SK-N-MC (cell line): ENCODE data around the gene TAGLN3.
A peak's percentile ranks its signal among the peaks of the same experiment; 100 is the strongest.

ENCODE experiments used
- DNase-seq: peaks from one replicate; pipeline ENCODE4 v3.0.0-alpha.2; 2011; ENCODE audit warnings: low read depth, low spot score
- H3K27ac ChIP-seq: fragments of 200-600 bp; sonication (generic); 2 replicates; pipeline ENCODE4 v1.5.1; 2016; ENCODE audit warnings: mixed run types
- H3K36me3 ChIP-seq: fragments of 200-600 bp; sonication (generic); 2 replicates; pipeline ENCODE4 v1.6.1; 2017; ENCODE audit warnings: antibody characterized with exemption, low read length, mixed read lengths; ENCODE audit not compliant: insufficient read depth
- H3K4me3 ChIP-seq: fragments of 200-600 bp; sonication (generic); 2 replicates; pipeline ENCODE4 v1.5.1; 2016
- H3K9ac ChIP-seq: fragments of 200-600 bp; sonication (generic); 2 replicates; pipeline ENCODE4 v1.8.0; 2017; ENCODE audit warnings: mixed run types, mixed read lengths; ENCODE audit not compliant: insufficient read length
- H3K9me3 ChIP-seq: fragments of 200-600 bp; sonication (generic); 2 replicates; pipeline ENCODE4 v1.6.1; 2017; ENCODE audit warnings: low read depth, mild to moderate bottlenecking, antibody characterized with exemption, low read length, moderate library complexity, mixed read lengths
- EZH2 ChIP-seq: fragments of 200-600 bp; sonication (generic); IDR thresholded peaks from one replicate; pipeline ENCODE4 v1.6.1; 2017; ENCODE audit warnings: antibody characterized with exemption
- FOXP2 ChIP-seq: optimal IDR thresholded peaks from 2 replicates; pipeline ENCODE3; 2011; ENCODE audit warnings: mild to moderate bottlenecking, moderate library complexity; ENCODE audit not compliant: insufficient read depth; ENCODE audit errors: extremely low read length, control extremely low read depth
- POLR2AphosphoS5 ChIP-seq: IDR thresholded peaks from 2 replicates; pipeline ENCODE4 v1.6.1; 2012; ENCODE audit warnings: mild to moderate bottlenecking, low read depth, low read length, borderline replicate concordance

TAGLN3 gene

GRCh38 chr3:112002096-112002971 is 3.6 kb downstream of the TAGLN3 start:
- no peak for TF ChIP-seq POLR2AphosphoS5
- TF ChIP-seq EZH2: no peak
- no peak for TF ChIP-seq FOXP2
- no peak for DNase-seq
- Histone ChIP-seq H3K27ac (no peak overlapping the region), H3K9me3 (no peaks in the 10 kb centered on the region), H3K4me3 (no peak overlapping the region), H3K36me3 (no peaks in the 10 kb centered on the region), H3K9ac (no peak overlapping the region)

- no peak for TF ChIP-seq FOXP2
- no peak for TF ChIP-seq EZH2
- TF ChIP-seq POLR2AphosphoS5: no peak
- no peak overlapping the region for H3K4me3 ChIP-seq
- no peaks in the 10 kb centered on the region for H3K36me3 ChIP-seq
- H3K9me3 ChIP-seq: no peaks in the 10 kb centered on the region
- no peak overlapping the region for H3K27ac ChIP-seq
- DNase-seq: no peak
- no peak overlapping the region for H3K9ac ChIP-seq
These were observed 4.8 kb downstream of the TAGLN3 start for GRCh38 chr3:112003321-112004080.

- H3K27ac ChIP-seq: no peak overlapping the region
- TF ChIP-seq FOXP2 (no peak), EZH2 (no peak), POLR2AphosphoS5 (no peak)
- no peak for DNase-seq
These were observed 5.5 kb downstream of the TAGLN3 start for GRCh38 chr3:112004187-112004586.

GRCh38 chr3:112004669-112005068 is 5.9 kb downstream of the TAGLN3 start:
- DNase-seq: no peak
- no peak overlapping the region for H3K27ac ChIP-seq
- TF ChIP-seq EZH2 (no peak), POLR2AphosphoS5 (no peak), FOXP2 (no peak)
- H3K9me3 ChIP-seq: no peaks in the 10 kb centered on the region
- H3K9ac ChIP-seq: no peak overlapping the region
- no peak overlapping the region for H3K4me3 ChIP-seq
- H3K36me3 ChIP-seq: no peaks in the 10 kb centered on the region

More at GRCh38 chr3:112004187-112004586, 5.5 kb downstream of the TAGLN3 start:
- no peak overlapping the region for H3K9ac ChIP-seq
- no peak overlapping the region for H3K4me3 ChIP-seq
- H3K36me3 ChIP-seq: no peaks in the 10 kb centered on the region
- no peaks in the 10 kb centered on the region for H3K9me3 ChIP-seq

GRCh38 chr3:112005091-112005672 is 6.5 kb downstream of the TAGLN3 start:
- DNase-seq: no peak
- no peaks in the 10 kb centered on the region for H3K36me3 ChIP-seq
- TF ChIP-seq EZH2: no peak
- no peak for TF ChIP-seq POLR2AphosphoS5
- no peak for TF ChIP-seq FOXP2

GRCh38 chr3:112007633-112008032 is 8.9 kb downstream of the TAGLN3 start:
- no peaks in the 10 kb centered on the region for H3K9me3 ChIP-seq
- H3K36me3 ChIP-seq: no peaks in the 10 kb centered on the region
- no peak for TF ChIP-seq POLR2AphosphoS5
- no peak for TF ChIP-seq EZH2
- no peak for TF ChIP-seq FOXP2

More at GRCh38 chr3:112005091-112005672, 6.5 kb downstream of the TAGLN3 start:
- no peak overlapping the region for H3K4me3 ChIP-seq
- no peak overlapping the region for H3K27ac ChIP-seq
- no peaks in the 10 kb centered on the region for H3K9me3 ChIP-seq
- H3K9ac ChIP-seq: no peak overlapping the region

GRCh38 chr3:112009670-112010069 is 10.9 kb downstream of the TAGLN3 start:
- no peaks in the 10 kb centered on the region for H3K36me3 ChIP-seq
- no peak overlapping the region for H3K4me3 ChIP-seq
- TF ChIP-seq POLR2AphosphoS5: no peak
- TF ChIP-seq FOXP2: no peak
- no peak for TF ChIP-seq EZH2
- no peak overlapping the region for H3K9ac ChIP-seq
- no peak for DNase-seq
- no peaks in the 10 kb centered on the region for H3K9me3 ChIP-seq
- H3K27ac ChIP-seq: no peak overlapping the region

More at GRCh38 chr3:112007633-112008032, 8.9 kb downstream of the TAGLN3 start:
- no peak for DNase-seq
- H3K4me3 ChIP-seq: no peak overlapping the region
- no peak overlapping the region for H3K9ac ChIP-seq
- H3K27ac ChIP-seq: 0 out of 2 replicates have a peak overlapping the region, but pooled peaks have one; percentile 32

GRCh38 chr3:112010636-112011035 is 11.9 kb downstream of the TAGLN3 start:
- Histone ChIP-seq H3K9ac (no peak overlapping the region), H3K4me3 (no peak overlapping the region), H3K27ac (no peak overlapping the region), H3K36me3 (no peaks in the 10 kb centered on the region), H3K9me3 (no peaks in the 10 kb centered on the region)
- DNase-seq: no peak
- TF ChIP-seq EZH2 (no peak), POLR2AphosphoS5 (no peak), FOXP2 (no peak)
